H7 (cell line): ENCODE results near the gene ODF2. TPM values are rescaled to one million over a fixed set of nuclear protein-coding genes. Genes with fewer than 3 reads are reported as not detected.
"Not testable (repeated sequence)": the region's sequence is repeated elsewhere in the genome, so short reads cannot be mapped to it uniquely, and the experiment has no call there.

Source experiments
- DNase-seq: peaks from one replicate; pipeline ENCODE4 v3.0.0; 2012
- H3K27me3 ChIP-seq: 2 replicates; pipeline ENCODE4 v1.6.0; 2011; ENCODE audit warnings: mild to moderate bottlenecking, low read length; ENCODE audit not compliant: control insufficient read depth, insufficient read depth
- H3K36me3 ChIP-seq: replicated peaks from 2 replicates; pipeline ENCODE4 v1.5.1; 2011; ENCODE audit warnings: low read length; ENCODE audit not compliant: control insufficient read depth, insufficient read depth
- H3K4me3 ChIP-seq: 2 replicates; pipeline ENCODE4 v1.5.1; 2011; ENCODE audit warnings: low read depth, mild to moderate bottlenecking, control low read depth, low read length, moderate library complexity; ENCODE audit not compliant: insufficient read depth
- total RNA-seq: library from RNA; depleted of rRNA; stranded (reverse); fragments of >200 nt; shearing (Covaris generic); gene quantifications from 2 replicates; pipeline ENCODE4 v1.2.3, GENCODE V29; 2014

Gene ODF2
- total RNA-seq, 1 experiment from 2014 or later = 12.0 TPM

GRCh38 chr9:128504485-128505413 is 48.9 kb downstream of the ODF2 start, which contains the start of gene GLE1:
TSS of gene GLE1 (plus strand) at chr9:128504719. CDS start at chr9:128504806, 87 bp downstream.
- Histone ChIP-seq H3K4me3 (peak within 1 kb of the TSS; percentile 91), H3K27me3 (no peaks in the 10 kb centered on the region), H3K36me3 (peaks cover 5% of the 10 kb centered on the region; the same call in 1 of the 2 replicates)
- peak; percentile 99 for DNase-seq

DNA sequence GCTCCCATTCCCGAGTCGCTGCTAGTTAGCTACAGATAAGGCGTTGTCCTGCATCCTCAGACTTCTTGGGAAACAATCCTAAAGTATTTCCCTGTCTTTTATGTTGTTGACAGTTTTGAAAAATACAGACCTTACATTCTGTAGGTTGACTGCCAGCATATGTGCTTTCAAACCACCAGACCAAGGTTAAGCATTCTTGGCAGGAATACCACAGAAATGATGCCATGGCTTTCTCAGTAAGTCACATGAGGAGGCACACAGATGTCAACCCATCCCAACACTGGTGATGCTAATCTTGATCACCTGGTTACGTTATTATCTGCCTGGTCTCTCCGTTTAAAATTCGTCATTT is 49.6 kb downstream of the ODF2 start:
- no peak for DNase-seq
- Histone ChIP-seq H3K36me3 (peaks cover 3% of the 10 kb centered on the region; the same call in 1 of the 2 replicates), H3K4me3 (peak overlapping the region; percentile 91), H3K27me3 (no peaks in the 10 kb centered on the region)

GRCh38 chr9:128505906-128506305 is 50.1 kb downstream of the ODF2 start:
- not testable (repeated sequence) for DNase-seq, H3K4me3 ChIP-seq, H3K27me3 ChIP-seq, H3K36me3 ChIP-seq

DNA sequence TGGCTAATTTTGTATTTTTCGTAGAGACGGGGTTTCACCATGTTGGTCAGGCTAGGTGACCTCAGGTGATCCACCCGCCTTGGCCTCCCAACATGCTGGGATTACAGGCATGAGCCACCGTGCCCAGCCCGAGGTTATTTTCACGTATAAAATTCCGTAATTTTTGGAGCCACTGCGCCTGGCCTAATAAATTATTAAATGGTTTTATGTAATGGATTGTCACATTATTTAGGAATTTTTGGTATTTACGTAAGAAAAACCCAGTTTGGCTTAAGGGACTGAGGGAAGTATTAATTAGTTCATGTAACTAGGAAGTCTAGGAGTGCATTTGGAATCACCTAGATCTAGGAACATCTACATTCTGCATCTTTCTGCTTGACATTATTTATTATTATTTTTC is 57.0 kb downstream of the ODF2 start:
- DNase-seq = no peak
- H3K4me3 ChIP-seq = no peak overlapping the region
- peaks cover 4% of the 10 kb centered on the region for H3K36me3 ChIP-seq
- no peaks in the 10 kb centered on the region for H3K27me3 ChIP-seq

DNA sequence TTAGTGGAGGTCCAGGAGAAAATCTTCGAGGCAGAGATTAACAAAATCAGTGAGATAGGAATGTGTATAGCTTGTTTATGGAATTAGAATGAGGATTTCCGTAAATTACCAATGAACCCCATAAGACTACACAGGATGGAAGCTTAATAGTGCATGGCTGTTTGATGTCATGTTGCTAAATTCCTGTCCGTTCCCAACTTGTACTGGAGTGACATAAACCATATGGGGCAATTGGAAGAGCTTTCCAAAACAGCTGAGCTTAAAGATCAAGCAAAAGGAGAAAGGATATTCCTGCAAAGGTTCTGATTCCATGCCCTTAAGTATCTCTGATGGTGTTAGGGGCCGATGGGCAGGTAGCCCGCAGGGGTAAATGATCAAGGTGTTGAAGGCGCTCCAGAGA is 66.2 kb downstream of the ODF2 start:
- Histone ChIP-seq H3K27me3 (no peaks in the 10 kb centered on the region), H3K4me3 (no peak overlapping the region), H3K36me3 (no peaks in the 10 kb centered on the region; the same call in none of the 2 replicates)
- DNase-seq = no peak

DNA sequence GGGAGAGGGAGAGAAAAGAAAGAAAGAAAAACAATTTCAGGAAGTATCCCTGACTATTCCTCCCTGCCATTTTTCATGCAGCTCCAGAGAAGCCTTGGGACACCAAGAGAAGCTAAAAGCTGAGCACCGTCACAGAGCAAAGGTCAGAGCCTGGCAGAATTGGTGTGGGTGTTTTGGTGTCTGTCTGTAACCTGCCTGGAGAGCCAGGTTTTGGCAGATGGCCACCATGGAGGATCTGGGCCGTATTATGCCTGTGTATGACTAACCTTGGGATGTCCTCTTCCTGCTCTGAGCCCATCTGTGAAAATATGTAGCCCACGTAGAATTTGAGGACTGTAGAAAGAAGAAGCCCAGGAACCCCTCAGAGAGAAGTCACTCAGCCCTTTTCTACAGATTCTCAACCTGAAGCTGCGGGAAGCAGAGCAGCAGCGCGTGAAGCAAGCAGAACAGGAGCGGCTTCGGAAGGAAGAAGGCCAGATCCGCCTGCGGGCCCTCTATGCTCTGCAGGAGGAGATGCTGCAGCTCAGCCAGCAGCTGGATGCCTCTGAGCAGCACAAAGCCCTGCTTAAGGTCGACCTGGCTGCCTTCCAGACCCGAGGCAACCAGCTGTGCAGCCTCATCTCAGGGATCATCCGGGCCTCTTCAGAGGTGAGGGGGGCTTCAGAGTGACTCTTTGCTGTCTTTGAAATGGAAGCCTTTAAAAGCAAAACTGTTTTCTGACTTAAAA is 67.6 kb downstream of the ODF2 start:
- Histone ChIP-seq H3K4me3 (no peak overlapping the region), H3K36me3 (peaks cover 2% of the 10 kb centered on the region), H3K27me3 (no peaks in the 10 kb centered on the region)
- DNase-seq = peak; percentile 56

DNA sequence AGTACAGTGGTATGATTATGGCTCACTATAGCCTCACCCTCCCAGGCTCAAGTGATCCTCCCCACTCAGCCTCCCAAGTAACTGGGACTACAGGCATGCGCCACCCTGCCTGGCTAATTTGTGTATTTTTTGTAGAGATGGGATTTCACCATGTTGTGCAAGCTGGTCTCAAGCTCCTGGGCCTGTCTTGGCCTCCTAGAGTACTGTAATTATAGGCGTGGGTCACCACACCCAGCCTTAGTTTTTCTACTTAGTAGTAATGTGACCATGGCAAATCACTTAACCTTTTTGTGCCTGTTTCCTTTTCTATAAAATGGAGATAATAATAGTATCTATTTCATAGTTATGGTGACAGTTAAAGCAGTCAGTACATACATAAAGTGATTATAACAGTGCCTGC is 70.9 kb downstream of the ODF2 start:
- Histone ChIP-seq H3K4me3 (no peak overlapping the region), H3K27me3 (no peaks in the 10 kb centered on the region), H3K36me3 (peaks cover 6% of the 10 kb centered on the region)
- DNase-seq = no peak

DNA sequence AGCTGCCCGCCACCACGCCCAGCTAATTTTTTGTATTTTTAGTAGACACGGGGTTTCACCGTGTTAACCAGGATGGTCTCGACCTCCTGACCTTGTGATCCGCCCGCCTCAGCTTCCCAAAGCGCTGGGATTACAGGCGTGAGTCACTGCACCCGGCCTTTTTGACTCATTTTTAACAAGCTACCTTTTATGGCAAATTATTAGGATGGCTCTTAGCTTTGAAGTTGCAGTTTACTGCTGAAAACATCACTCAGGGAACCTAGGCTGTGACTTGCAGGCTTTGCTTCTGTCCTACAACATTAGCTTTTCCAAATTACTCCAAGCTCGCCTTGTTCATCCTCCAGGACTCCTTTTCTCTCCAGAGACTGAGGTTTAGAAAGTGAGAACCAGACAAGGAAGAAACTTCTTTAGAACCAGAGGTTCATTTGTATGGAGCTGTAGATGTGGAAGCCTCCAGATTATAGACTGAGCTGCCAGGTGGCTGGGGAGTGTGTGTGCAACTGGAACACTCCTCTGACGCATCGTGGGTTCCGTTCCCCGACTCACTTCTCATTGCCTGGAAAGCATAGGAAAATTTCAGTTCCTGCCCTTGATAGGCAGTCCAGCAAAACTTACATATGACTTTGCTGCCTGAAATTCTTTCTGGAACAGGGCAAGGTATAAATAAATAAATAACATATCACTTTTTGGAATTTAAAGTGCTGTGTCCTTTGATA is 72.8 kb downstream of the ODF2 start:
- peaks cover 6% of the 10 kb centered on the region for H3K36me3 ChIP-seq
- H3K4me3 ChIP-seq = no peak overlapping the region
- no peaks in the 10 kb centered on the region for H3K27me3 ChIP-seq
- no peak for DNase-seq

DNA sequence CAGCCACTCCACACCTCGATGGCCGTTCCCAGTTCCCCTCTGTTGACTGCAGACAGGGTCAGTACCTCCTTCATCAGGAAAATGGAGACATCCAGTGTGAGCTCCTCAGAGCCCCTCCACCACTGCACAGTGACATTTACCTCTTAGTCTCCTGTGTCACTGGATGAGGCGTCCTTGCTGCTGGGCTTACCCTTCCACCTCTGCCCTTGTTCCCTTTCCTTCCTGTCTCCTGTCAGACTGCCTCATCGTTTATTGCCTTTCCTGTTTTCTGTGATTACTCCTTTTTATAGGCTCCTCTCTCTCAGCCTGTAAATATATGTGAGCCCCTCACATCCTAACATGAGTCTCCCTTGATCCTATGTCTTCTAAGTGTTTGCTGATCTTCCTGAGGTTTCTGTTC is 73.4 kb downstream of the ODF2 start:
- Histone ChIP-seq H3K27me3 (no peaks in the 10 kb centered on the region), H3K4me3 (no peak overlapping the region), H3K36me3 (peaks cover 8% of the 10 kb centered on the region)
- DNase-seq = no peak

DNA sequence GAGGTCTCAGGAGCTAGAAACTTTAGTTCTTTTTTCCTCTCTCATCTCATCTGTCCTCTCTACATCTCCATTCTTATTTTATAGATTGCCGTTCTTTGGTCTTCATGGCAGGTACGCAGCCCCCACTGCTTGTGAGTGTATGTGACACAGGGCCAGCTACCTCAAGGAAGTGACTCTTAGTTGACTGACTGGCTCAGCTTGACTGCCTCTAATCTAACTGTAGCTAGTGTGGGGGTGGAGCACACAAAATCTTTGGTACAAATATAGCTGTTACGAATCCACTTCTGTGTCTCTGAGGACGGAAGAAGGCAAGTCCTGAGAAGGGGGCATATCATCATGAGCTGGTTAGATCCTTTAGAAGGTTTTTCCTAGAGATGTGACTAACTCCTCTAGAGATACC is 76.8 kb downstream of the ODF2 start:
- Histone ChIP-seq H3K4me3 (no peak overlapping the region), H3K27me3 (no peaks in the 10 kb centered on the region), H3K36me3 (peaks cover 7% of the 10 kb centered on the region)
- no peak for DNase-seq

GRCh38 chr9:128540634-128541360 is 85.0 kb downstream of the ODF2 start:
- H3K27me3 ChIP-seq = no peaks in the 10 kb centered on the region
- peaks cover 4% of the 10 kb centered on the region for H3K36me3 ChIP-seq

GRCh38 chr9:128546504-128546903 is 90.7 kb downstream of the ODF2 start:
- Histone ChIP-seq H3K36me3 (no peaks in the 10 kb centered on the region), H3K27me3 (no peaks in the 10 kb centered on the region), H3K4me3 (no peak overlapping the region)
- DNase-seq = no peak

More at GRCh38 chr9:128540634-128541360, 85.0 kb downstream of the ODF2 start:
- DNase-seq = no peak
- no peak overlapping the region for H3K4me3 ChIP-seq

DNA sequence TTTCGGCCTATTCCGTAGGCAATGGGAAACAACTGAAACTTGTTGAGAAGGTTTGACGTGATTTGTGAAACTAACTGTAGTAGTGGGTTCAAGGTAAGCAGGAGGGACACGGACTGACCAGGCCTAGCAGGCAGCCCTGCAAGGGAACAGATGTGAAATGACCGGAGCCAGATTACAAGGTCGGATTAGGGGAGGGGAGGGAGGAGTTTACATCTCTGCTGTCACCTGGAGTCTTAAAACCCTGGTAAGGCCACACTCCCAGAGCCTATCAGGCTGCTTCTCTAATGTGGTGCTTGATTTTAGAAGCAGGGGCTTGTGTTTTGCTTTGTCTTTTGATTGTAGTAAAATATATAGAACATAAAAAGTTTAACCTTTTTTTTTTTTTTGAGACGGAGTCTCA is 93.1 kb downstream of the ODF2 start:
- Histone ChIP-seq H3K27me3 (no peaks in the 10 kb centered on the region), H3K4me3 (no peak overlapping the region), H3K36me3 (no peaks in the 10 kb centered on the region)
- DNase-seq = no peak

DNA sequence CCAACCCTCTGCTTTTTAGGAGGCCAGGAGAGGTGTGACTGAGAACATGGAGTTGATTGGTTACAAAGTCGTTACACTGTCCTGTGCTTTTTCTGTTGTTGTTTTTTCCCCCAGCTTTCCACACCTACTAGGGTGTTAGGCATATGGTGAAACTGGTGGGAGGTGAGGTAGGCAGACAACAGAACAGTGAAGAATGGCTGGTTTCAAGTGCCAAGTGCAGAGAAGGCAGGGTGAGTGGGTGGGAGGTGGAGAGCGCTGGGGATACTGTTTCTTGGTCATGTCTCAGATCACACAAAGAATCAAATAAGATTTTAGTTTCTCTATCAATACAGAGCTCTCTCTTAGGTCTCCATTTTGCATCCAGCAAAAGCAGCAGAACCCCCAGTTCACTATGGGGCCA is 94.4 kb downstream of the ODF2 start:
- H3K4me3 ChIP-seq = no peak overlapping the region

More for the DNA sequence above, 94.4 kb downstream of the ODF2 start:
- Histone ChIP-seq H3K27me3 (no peaks in the 10 kb centered on the region), H3K36me3 (no peaks in the 10 kb centered on the region)
- no peak for DNase-seq
